Measurements from ENCODE around the gene SCAP. TPM values are rescaled to one million over a fixed set of nuclear protein-coding genes. Genes with fewer than 3 reads are reported as not detected.

SCAP gene
- total and polyA plus RNA-seq, 2 experiments from 2014 or later = 35.5 to 141 TPM

DNA sequence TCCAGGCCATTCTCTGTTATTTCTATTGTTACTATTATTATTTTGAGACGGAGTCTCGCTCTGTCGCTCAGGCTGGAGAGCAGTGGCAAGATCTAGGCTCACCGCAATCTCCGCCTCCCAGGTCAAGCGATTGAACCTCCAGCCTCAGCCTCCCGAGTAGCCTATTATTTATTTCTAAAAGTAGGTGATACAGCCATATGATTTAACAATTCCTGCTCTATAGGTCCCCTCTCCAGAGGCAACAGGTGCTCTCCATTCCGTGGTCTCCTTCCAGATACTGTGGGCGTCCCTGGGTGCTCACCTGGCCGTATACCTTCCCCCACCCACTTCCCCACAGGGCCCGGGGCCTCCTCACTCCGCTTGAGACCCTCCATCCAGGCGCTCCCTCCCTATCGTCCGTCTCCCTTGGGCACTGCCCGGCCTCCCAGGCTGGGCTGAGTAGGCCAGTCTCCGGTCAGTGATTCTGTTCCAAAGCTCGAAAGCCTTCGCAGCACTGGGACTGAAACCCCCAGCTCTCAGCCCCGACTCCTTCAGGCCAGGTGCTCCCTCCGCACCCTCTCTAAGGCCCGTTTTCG is 95.6 kb downstream of the SCAP start:
- Histone ChIP-seq H3K4me3 (peak overlapping the region; percentile 86), H2AFZ (peak overlapping the region; percentile 83), H3K36me3 (ENCODE audit: insufficient read depth) (no peaks in the 10 kb centered on the region), H4K20me1 (replicated peaks; ENCODE audit: insufficient read depth) (peaks cover 21% of the 10 kb centered on the region), H3K27ac (ENCODE audit: low read depth) (peak overlapping the region; percentile 97), H3K9me2 (ENCODE audit: insufficient read depth) (no peaks in the 10 kb centered on the region), H3K4me1 (ENCODE audit: insufficient read depth) (0 out of 2 replicates have a peak, but pooled peaks cover 4% of the 10 kb centered on the region), H3K27me3 (ENCODE audit: insufficient read depth) (no peaks in the 10 kb centered on the region), H3K79me2 (replicated peaks; ENCODE audit: insufficient read depth) (peaks cover 43% of the 10 kb centered on the region), H3K4me2 (peak overlapping the region; percentile 85), H3F3A (replicated peaks; ENCODE audit: low read depth) (peaks cover 13% of the 10 kb centered on the region; the same call in 1 of the 2 replicates)
- Mint-ChIP-seq H3K36me3 (ENCODE audit: low read depth) (peaks cover 2% of the 10 kb centered on the region; the same call in 2 of the 3 replicates), H3K9me3 (no peaks in the 10 kb centered on the region), H3K27me3 (ENCODE audit: insufficient read depth, low read depth, poor library complexity) (peaks cover 16% of the 10 kb centered on the region), H3K4me3 (peak overlapping the region; percentile 99), H3K27ac (peak overlapping the region; percentile 99), H3K4me1 (peaks cover 22% of the 10 kb centered on the region)
- ATAC-seq (no peak; the same call in 1 of the 3 replicates), DNase-seq (ENCODE audit: low spot score) (no peak)
- TF ChIP-seq STAT1 (IDR thresholded peaks at IDR 0.05; ENCODE audit: unreplicated experiment) (no peak), ZNF114 (CRISPR knock-in tag; IDR thresholded peaks at IDR 0.05) (no peak), JUNB (IDR thresholded peaks at IDR 0.05; ENCODE audit: unreplicated experiment) (no peak), ZNF331 (CRISPR knock-in tag; IDR thresholded peaks at IDR 0.05; ENCODE audit: low read depth) (no peak), EZH2 (IDR thresholded peaks at IDR 0.05; ENCODE audit: low read depth, unreplicated experiment) (no peak), EZH2phosphoT487 (IDR thresholded peaks at IDR 0.05; ENCODE audit: unreplicated experiment) (no peak), CREB1 (CRISPR knock-in tag; IDR thresholded peaks at IDR 0.05; ENCODE audit: low read depth) (no peak)
- TF ChIP-seq, protein P1, sequence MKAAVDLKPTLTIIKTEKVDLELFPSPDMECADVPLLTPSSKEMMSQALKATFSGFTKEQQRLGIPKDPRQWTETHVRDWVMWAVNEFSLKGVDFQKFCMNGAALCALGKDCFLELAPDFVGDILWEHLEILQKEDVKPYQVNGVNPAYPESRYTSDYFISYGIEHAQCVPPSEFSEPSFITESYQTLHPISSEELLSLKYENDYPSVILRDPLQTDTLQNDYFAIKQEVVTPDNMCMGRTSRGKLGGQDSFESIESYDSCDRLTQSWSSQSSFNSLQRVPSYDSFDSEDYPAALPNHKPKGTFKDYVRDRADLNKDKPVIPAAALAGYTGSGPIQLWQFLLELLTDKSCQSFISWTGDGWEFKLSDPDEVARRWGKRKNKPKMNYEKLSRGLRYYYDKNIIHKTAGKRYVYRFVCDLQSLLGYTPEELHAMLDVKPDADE (IDR thresholded peaks at IDR 0.05) = no peak
- TF ChIP-seq, protein P2, sequence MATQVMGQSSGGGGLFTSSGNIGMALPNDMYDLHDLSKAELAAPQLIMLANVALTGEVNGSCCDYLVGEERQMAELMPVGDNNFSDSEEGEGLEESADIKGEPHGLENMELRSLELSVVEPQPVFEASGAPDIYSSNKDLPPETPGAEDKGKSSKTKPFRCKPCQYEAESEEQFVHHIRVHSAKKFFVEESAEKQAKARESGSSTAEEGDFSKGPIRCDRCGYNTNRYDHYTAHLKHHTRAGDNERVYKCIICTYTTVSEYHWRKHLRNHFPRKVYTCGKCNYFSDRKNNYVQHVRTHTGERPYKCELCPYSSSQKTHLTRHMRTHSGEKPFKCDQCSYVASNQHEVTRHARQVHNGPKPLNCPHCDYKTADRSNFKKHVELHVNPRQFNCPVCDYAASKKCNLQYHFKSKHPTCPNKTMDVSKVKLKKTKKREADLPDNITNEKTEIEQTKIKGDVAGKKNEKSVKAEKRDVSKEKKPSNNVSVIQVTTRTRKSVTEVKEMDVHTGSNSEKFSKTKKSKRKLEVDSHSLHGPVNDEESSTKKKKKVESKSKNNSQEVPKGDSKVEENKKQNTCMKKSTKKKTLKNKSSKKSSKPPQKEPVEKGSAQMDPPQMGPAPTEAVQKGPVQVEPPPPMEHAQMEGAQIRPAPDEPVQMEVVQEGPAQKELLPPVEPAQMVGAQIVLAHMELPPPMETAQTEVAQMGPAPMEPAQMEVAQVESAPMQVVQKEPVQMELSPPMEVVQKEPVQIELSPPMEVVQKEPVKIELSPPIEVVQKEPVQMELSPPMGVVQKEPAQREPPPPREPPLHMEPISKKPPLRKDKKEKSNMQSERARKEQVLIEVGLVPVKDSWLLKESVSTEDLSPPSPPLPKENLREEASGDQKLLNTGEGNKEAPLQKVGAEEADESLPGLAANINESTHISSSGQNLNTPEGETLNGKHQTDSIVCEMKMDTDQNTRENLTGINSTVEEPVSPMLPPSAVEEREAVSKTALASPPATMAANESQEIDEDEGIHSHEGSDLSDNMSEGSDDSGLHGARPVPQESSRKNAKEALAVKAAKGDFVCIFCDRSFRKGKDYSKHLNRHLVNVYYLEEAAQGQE (IDR thresholded peaks at IDR 0.05; ENCODE audit: unreplicated experiment) = no peak

DNA sequence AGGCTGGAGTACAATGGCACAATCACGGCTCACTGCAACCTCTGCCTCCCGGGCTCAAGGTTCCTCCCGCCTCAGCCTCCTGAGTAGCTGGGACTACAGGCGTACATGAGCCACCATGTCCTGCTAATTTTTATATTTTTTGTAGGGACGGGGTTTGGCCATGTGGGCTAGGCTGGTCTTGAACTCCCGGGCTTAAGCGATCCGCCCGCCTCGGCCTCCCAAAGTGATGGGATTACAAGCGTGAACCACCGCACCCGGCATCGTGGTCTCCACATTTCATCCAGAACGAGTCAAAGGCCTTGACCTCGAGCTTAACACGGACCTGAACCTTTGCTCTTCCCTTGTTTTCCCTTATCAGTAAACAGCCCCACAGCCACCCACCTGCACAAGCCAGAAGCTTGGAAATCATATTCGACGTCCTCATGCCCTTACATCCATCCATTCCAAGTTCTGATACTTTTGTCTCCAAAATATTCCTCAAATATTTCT is 96.3 kb downstream of the SCAP start:
- Histone ChIP-seq H3F3A (replicated peaks; ENCODE audit: low read depth) (peaks cover 13% of the 10 kb centered on the region; the same call in 1 of the 2 replicates), H4K20me1 (replicated peaks; ENCODE audit: insufficient read depth) (peaks cover 18% of the 10 kb centered on the region; the same call in 1 of the 2 replicates), H3K36me3 (ENCODE audit: insufficient read depth) (no peaks in the 10 kb centered on the region), H3K27me3 (ENCODE audit: insufficient read depth) (no peaks in the 10 kb centered on the region), H3K4me1 (ENCODE audit: insufficient read depth) (0 out of 2 replicates have a peak, but pooled peaks cover 4% of the 10 kb centered on the region), H2AFZ (no peak overlapping the region), H3K4me2 (peak overlapping the region; percentile 85), H3K27ac (ENCODE audit: low read depth) (no peak overlapping the region), H3K9me2 (ENCODE audit: insufficient read depth) (no peaks in the 10 kb centered on the region), H3K79me2 (replicated peaks; ENCODE audit: insufficient read depth) (peaks cover 37% of the 10 kb centered on the region), H3K4me3 (peak overlapping the region; percentile 86)
- Mint-ChIP-seq H3K4me3 (peak overlapping the region; percentile 99), H3K4me1 (peaks cover 22% of the 10 kb centered on the region), H3K36me3 (ENCODE audit: low read depth) (peaks cover 2% of the 10 kb centered on the region; the same call in 2 of the 3 replicates), H3K9me3 (no peaks in the 10 kb centered on the region), H3K27ac (peak overlapping the region; percentile 99), H3K27me3 (ENCODE audit: insufficient read depth, low read depth, poor library complexity) (peaks cover 16% of the 10 kb centered on the region)
- DNase-seq (ENCODE audit: low spot score) = no peak
- ATAC-seq = no peak
- TF ChIP-seq POLR2AphosphoS5 (IDR thresholded peaks at IDR 0.05; ENCODE audit: low read depth) (no peak), EZH2 (IDR thresholded peaks at IDR 0.05; ENCODE audit: low read depth, unreplicated experiment) (no peak), STAT1 (IDR thresholded peaks at IDR 0.05; ENCODE audit: unreplicated experiment) (no peak), ZNF114 (CRISPR knock-in tag; IDR thresholded peaks at IDR 0.05) (no peak), CREB1 (CRISPR knock-in tag; IDR thresholded peaks at IDR 0.05; ENCODE audit: low read depth) (no peak)
